HEK293 (cell line): Measurements from ENCODE around the gene TUT1.
A peak's percentile ranks its signal among the peaks of the same experiment; 100 is the strongest.

Source experiments
- AEBP2 ChIP-seq: fragments of 450-650 bp; formaldehyde crosslinking; IDR thresholded peaks from 2 replicates; pipeline ENCODE4 v1.5.1; 2016; ENCODE audit warnings: missing biosample characterization, missing genetic modification characterization, borderline replicate concordance
- INSM2 ChIP-seq: fragments of 450-650 bp; formaldehyde crosslinking; IDR thresholded peaks from 2 replicates; pipeline ENCODE4 v1.5.1; 2016; ENCODE audit warnings: missing biosample characterization, missing genetic modification characterization
- MEIS1 ChIP-seq: sonication (generic); formaldehyde crosslinking; IDR thresholded peaks from 2 replicates; pipeline ENCODE4 v1.8.1; 2022; ENCODE audit warnings: missing genetic modification reagents, mild to moderate bottlenecking, borderline replicate concordance
- REST ChIP-seq: fragments of 450-650 bp; formaldehyde crosslinking; IDR thresholded peaks from 2 replicates; pipeline ENCODE4 v1.5.1; 2016; ENCODE audit warnings: missing biosample characterization, missing genetic modification characterization
- SCRT1 ChIP-seq: fragments of 450-650 bp; formaldehyde crosslinking; IDR thresholded peaks from 2 replicates; pipeline ENCODE4 v1.5.1; 2016; ENCODE audit warnings: missing biosample characterization, missing genetic modification characterization, borderline replicate concordance
- SCRT2 ChIP-seq: fragments of 450-650 bp; formaldehyde crosslinking; IDR thresholded peaks from 2 replicates; pipeline ENCODE4 v1.5.1; 2016; ENCODE audit warnings: missing biosample characterization, missing genetic modification characterization
- TRIM28 ChIP-seq: IDR thresholded peaks from 2 replicates; pipeline ENCODE4 v1.6.1; 2011; ENCODE audit warnings: low read length, control low read depth, borderline replicate concordance
- ZBTB10 ChIP-seq: fragments of 450-650 bp; formaldehyde crosslinking; IDR thresholded peaks from 2 replicates; pipeline ENCODE4 v1.5.1; 2016; ENCODE audit warnings: missing biosample characterization, missing genetic modification characterization
- ZIC2 ChIP-seq: fragments of 450-650 bp; formaldehyde crosslinking; IDR thresholded peaks from 2 replicates; pipeline ENCODE4 v1.5.1; 2016; ENCODE audit warnings: missing biosample characterization, missing genetic modification characterization
- ZNF132 ChIP-seq: fragments of 450-650 bp; formaldehyde crosslinking; IDR thresholded peaks from 2 replicates; pipeline ENCODE4 v1.5.1; 2017; ENCODE audit warnings: missing biosample characterization, missing genetic modification characterization, borderline replicate concordance
- ZNF138 ChIP-seq: fragments of 450-650 bp; formaldehyde crosslinking; IDR thresholded peaks from 2 replicates; pipeline ENCODE4 v1.5.1; 2016; ENCODE audit warnings: missing biosample characterization, missing genetic modification characterization, borderline replicate concordance
- ZNF16 ChIP-seq: fragments of 450-650 bp; formaldehyde crosslinking; IDR thresholded peaks from 2 replicates; pipeline ENCODE4 v1.5.1; 2016; ENCODE audit warnings: low read depth, missing biosample characterization, missing genetic modification characterization
- ZNF169 ChIP-seq: fragments of 450-650 bp; formaldehyde crosslinking; IDR thresholded peaks from 2 replicates; pipeline ENCODE4 v1.5.1; 2016; ENCODE audit warnings: missing biosample characterization, missing genetic modification characterization
- ZNF174 ChIP-seq: fragments of 450-650 bp; formaldehyde crosslinking; IDR thresholded peaks from 2 replicates; pipeline ENCODE4 v1.5.0; 2017; ENCODE audit warnings: missing biosample characterization, mild to moderate bottlenecking, missing genetic modification characterization
- ZNF175 ChIP-seq: fragments of 450-650 bp; formaldehyde crosslinking; IDR thresholded peaks from 2 replicates; pipeline ENCODE4 v1.5.1; 2016; ENCODE audit warnings: missing biosample characterization, missing genetic modification characterization
- ZNF184 ChIP-seq: fragments of 450-650 bp; IDR thresholded peaks from 2 replicates; pipeline ENCODE4 v1.5.1; 2018; ENCODE audit warnings: missing biosample characterization, mild to moderate bottlenecking, missing genetic modification characterization
- ZNF280D ChIP-seq: fragments of 450-650 bp; formaldehyde crosslinking; IDR thresholded peaks from 2 replicates; pipeline ENCODE4 v1.5.1; 2016; ENCODE audit warnings: missing biosample characterization, missing genetic modification characterization
- ZNF341 ChIP-seq: fragments of 450-650 bp; formaldehyde crosslinking; IDR thresholded peaks from 2 replicates; pipeline ENCODE4; 2016; ENCODE audit warnings: low read depth, missing biosample characterization, missing genetic modification characterization
- ZNF510 ChIP-seq: fragments of 450-650 bp; formaldehyde crosslinking; IDR thresholded peaks from 2 replicates; pipeline ENCODE4 v1.5.1; 2018; ENCODE audit warnings: mild to moderate bottlenecking, missing genetic modification characterization, missing biosample characterization; ENCODE audit not compliant: insufficient replicate concordance
- ZNF548 ChIP-seq: fragments of 450-650 bp; formaldehyde crosslinking; IDR thresholded peaks from 2 replicates; pipeline ENCODE4 v1.5.1; 2016; ENCODE audit warnings: missing biosample characterization, missing genetic modification characterization
- ZNF560 ChIP-seq: fragments of 450-650 bp; formaldehyde crosslinking; IDR thresholded peaks from 2 replicates; pipeline ENCODE4 v1.5.1; 2017; ENCODE audit warnings: missing biosample characterization, missing genetic modification characterization, borderline replicate concordance
- ZNF580 ChIP-seq: fragments of 450-650 bp; formaldehyde crosslinking; IDR thresholded peaks from 2 replicates; pipeline ENCODE4 v1.5.1; 2016; ENCODE audit warnings: missing biosample characterization, missing genetic modification characterization
- ZNF610 ChIP-seq: fragments of 450-650 bp; formaldehyde crosslinking; IDR thresholded peaks from 2 replicates; pipeline ENCODE4 v1.5.1; 2016; ENCODE audit warnings: missing biosample characterization, missing genetic modification characterization, borderline replicate concordance
- ZNF645 ChIP-seq: fragments of 450-650 bp; formaldehyde crosslinking; IDR thresholded peaks from 2 replicates; pipeline ENCODE4; 2016; ENCODE audit warnings: missing biosample characterization, missing genetic modification characterization
- ZNF654 ChIP-seq: fragments of 450-650 bp; formaldehyde crosslinking; IDR thresholded peaks from 2 replicates; pipeline ENCODE4 v1.5.1; 2016; ENCODE audit warnings: low read depth, missing biosample characterization, missing genetic modification characterization

TUT1 gene

GRCh38 chr11:62593434-62594044, 2.2 kb upstream of the TUT1 start (continued):
- TF ChIP-seq TRIM28 = no peak
- TF ChIP-seq ZNF184 (tag by site-specific recombination) = no peak
- TF ChIP-seq ZNF560 (tag by site-specific recombination) = no peak
- no peak for TF ChIP-seq ZNF341
- no peak for TF ChIP-seq REST (tag by site-specific recombination)
- TF ChIP-seq ZNF610 = no peak
- TF ChIP-seq INSM2 (tag by site-specific recombination) = no peak
- TF ChIP-seq ZIC2 (tag by site-specific recombination) = no peak
- peak; percentile 69; the same call in 1 of the 2 replicates for TF ChIP-seq ZBTB10
- TF ChIP-seq ZNF510 (tag by site-specific recombination) = no peak
- TF ChIP-seq SCRT2 (tag by site-specific recombination) = peak; percentile 74
- no peak for TF ChIP-seq ZNF580 (tag by site-specific recombination)
- TF ChIP-seq ZNF16 (tag by site-specific recombination) = no peak
- no peak for TF ChIP-seq ZNF169 (tag by site-specific recombination)
- TF ChIP-seq MEIS1 (CRISPR knock-in tag) = no peak
- TF ChIP-seq ZNF138 (tag by site-specific recombination) = no peak
- TF ChIP-seq ZNF645 = no peak
- TF ChIP-seq ZNF175 (tag by site-specific recombination) = no peak
- TF ChIP-seq ZNF654 (tag by site-specific recombination) = peak; percentile 37
- TF ChIP-seq AEBP2 (tag by site-specific recombination) = no peak
- no peak for TF ChIP-seq ZNF132 (tag by site-specific recombination)
- TF ChIP-seq ZNF174 (tag by site-specific recombination) = no peak
- no peak for TF ChIP-seq SCRT1 (tag by site-specific recombination)
- TF ChIP-seq ZNF548 (tag by site-specific recombination) = no peak
- no peak for TF ChIP-seq ZNF280D (tag by site-specific recombination)
